Measurements from ENCODE around the gene FBLN2.

Gene FBLN2

GRCh38 chr3:13513913-13514517, 34.9 kb upstream of the FBLN2 start:
- no peak for DNase-seq (ENCODE audit: low read depth)
- TF ChIP-seq, protein P1, sequence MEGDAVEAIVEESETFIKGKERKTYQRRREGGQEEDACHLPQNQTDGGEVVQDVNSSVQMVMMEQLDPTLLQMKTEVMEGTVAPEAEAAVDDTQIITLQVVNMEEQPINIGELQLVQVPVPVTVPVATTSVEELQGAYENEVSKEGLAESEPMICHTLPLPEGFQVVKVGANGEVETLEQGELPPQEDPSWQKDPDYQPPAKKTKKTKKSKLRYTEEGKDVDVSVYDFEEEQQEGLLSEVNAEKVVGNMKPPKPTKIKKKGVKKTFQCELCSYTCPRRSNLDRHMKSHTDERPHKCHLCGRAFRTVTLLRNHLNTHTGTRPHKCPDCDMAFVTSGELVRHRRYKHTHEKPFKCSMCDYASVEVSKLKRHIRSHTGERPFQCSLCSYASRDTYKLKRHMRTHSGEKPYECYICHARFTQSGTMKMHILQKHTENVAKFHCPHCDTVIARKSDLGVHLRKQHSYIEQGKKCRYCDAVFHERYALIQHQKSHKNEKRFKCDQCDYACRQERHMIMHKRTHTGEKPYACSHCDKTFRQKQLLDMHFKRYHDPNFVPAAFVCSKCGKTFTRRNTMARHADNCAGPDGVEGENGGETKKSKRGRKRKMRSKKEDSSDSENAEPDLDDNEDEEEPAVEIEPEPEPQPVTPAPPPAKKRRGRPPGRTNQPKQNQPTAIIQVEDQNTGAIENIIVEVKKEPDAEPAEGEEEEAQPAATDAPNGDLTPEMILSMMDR (IDR thresholded peaks at IDR 0.05; ENCODE audit: control insufficient read depth, insufficient read depth, low read depth, low read length, missing control alignments): no peak
- H3K4me3 ChIP-seq (ENCODE audit: control insufficient read depth, low read depth, low read length): no peak overlapping the region

DNA sequence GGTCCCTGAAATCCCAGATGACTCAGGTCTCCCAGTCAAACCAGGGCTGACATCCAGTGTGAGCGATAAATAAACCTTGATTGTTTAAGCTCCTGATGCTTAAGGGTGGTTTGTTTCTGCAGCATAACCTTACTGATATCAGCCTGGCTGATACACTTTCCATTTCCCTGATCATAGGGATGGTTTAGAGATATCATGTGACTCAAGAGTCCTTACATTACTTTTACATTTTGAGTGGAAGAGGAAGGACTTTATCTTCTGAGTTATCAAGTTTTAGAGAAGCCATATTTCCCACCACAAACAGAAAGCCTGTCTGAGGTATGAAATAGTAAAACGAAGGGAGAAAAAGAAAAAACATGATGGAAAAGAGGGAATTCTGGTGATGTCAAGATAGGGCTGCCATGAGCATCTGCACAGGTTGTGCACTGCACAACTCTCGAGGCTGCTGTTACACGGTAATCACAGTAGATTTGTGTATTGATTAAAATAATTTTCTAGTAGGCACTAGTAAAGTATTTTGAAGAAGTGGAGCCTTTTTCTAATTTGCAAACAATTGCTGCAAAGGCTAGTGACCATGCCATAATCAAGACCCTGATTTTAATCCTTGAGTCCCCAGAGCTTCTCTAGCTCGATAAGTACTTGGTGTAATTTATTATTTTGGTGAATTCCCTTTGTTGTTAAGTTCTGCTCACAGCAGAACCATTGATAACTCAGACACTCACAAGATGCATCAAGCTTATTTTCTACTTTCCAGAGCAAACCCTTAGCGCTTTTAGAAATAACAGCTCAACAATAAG, 34.1 kb upstream of the FBLN2 start:
- H3K4me3 ChIP-seq (ENCODE audit: control insufficient read depth, low read depth, low read length): no peak overlapping the region
- DNase-seq (ENCODE audit: low read depth): no peak
- TF ChIP-seq, protein P1 (IDR thresholded peaks at IDR 0.05; ENCODE audit: control insufficient read depth, insufficient read depth, low read depth, low read length, missing control alignments): no peak

DNA sequence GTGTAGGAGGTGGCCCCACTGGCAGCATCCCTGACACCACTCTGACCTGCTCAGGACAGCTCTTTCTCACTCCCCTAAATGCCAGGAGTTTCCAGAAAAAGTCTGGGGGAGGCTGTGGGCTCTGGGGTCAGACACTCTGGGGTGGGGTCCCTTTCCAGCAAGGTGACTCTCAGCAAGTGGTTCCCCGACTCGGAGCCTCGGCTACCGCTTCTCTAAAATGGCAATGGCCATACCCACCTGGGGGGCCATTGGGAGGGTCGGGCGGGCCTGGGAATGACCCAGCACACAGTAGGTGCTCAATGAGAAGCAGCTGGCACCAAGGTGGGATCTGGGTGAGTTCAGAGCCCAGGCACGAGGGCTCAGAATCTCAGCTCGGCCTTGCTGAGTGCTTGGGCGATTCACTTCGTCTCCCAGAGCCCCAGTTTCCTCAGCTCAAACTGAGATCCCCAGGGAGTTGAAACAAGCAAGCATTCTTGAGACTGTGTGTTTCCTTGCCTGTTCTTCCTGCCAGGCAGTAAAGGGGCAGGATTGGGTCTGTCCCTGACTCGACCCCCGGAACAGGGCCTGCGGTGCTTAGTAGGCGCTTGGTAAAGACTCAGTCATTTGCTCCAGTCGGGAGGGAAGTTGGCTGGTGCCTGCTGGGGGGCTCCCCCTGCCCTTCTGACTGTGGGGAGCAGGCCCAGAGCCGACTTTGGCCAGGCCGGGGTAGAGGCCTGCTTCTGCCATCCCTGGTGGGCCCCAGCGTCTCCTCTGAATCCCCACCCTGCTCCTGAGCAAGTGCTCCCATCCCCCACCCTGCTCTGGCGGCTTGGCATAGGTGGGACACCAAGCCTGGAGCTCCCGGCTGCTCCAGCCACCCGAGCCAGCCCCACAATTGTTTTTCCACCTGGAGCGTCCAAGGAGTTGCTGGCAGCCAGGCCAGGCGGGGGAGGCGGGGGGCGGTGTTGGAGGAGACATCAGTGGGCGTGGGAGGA, 32.9 kb upstream of the FBLN2 start:
- TF ChIP-seq, protein P1 (IDR thresholded peaks at IDR 0.05; ENCODE audit: control insufficient read depth, insufficient read depth, low read depth, low read length, missing control alignments): no peak
- DNase-seq (ENCODE audit: low read depth): no peak
- no peak overlapping the region for H3K4me3 ChIP-seq (ENCODE audit: control insufficient read depth, low read depth, low read length)

DNA sequence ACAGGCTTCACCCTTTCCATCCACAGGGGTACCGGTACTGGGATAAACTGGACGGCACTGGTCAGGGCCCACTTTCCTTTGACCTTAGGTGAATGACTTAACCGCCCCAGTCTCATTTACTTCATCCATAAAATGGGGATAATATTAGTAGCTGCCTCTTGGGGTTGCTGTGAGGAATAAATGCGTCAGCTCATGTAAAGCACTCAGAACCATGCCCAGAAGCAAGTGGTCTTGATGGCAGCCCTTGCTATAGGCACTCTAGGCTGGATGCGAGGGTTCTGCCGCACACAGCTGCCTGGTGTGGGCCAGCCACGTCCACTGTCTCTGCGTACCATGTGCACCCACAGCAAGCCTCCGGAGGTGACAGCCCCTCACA, 32.2 kb upstream of the FBLN2 start:
- TF ChIP-seq, protein P1 (IDR thresholded peaks at IDR 0.05; ENCODE audit: control insufficient read depth, insufficient read depth, low read depth, low read length, missing control alignments): no peak
- no peak for DNase-seq (ENCODE audit: low read depth)
- H3K4me3 ChIP-seq (ENCODE audit: control insufficient read depth, low read depth, low read length): no peak overlapping the region

- DNase-seq (ENCODE audit: low read depth): no peak
- TF ChIP-seq, protein P1 (IDR thresholded peaks at IDR 0.05; ENCODE audit: control insufficient read depth, insufficient read depth, low read depth, low read length, missing control alignments): no peak
- no peak overlapping the region for H3K4me3 ChIP-seq (ENCODE audit: control insufficient read depth, low read depth, low read length)
Measured at GRCh38 chr3:13517253-13517977, 31.5 kb upstream of the FBLN2 start.

DNA sequence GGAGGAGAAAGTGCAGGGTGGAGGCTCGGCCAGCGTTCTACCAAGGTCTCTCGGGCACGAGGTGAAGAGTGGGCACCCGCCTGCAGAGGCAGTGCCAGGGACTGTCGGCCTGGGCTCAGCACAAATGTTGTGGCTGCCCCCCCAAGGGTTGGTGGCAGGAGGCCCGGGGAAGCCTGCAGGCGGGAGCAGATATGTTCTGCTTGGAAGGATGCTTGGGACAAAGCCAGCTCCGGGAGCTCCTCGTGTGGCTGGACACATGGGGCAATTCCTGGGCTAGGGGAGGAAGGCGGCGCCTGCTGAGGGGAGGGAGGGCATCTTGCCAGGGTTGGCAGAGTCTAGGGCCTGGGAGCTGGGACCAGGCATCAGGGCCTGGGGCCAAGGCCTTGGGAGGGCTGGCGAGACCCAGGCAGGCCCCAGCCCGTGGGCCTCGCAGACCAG, 30.4 kb upstream of the FBLN2 start:
- no peak for DNase-seq (ENCODE audit: low read depth)
- TF ChIP-seq, protein P1 (IDR thresholded peaks at IDR 0.05; ENCODE audit: control insufficient read depth, insufficient read depth, low read depth, low read length, missing control alignments): no peak
- no peak overlapping the region for H3K4me3 ChIP-seq (ENCODE audit: control insufficient read depth, low read depth, low read length)

All from AG09309 (cell line).